HG03565 (cell line): ENCODE data around the gene MTOR.
"Not testable (repeated sequence)": the region's sequence is repeated elsewhere in the genome, so short reads cannot be mapped to it uniquely, and the experiment has no call there.

Experiments used
- ATAC-seq: cut with Tn5 transposase; IDR thresholded peaks from one replicate; pipeline ENCODE4 v1.9.1; 2021; ENCODE audit warnings: mild to moderate bottlenecking, moderate library complexity; ENCODE audit not compliant: unreplicated experiment

Gene MTOR

DNA sequence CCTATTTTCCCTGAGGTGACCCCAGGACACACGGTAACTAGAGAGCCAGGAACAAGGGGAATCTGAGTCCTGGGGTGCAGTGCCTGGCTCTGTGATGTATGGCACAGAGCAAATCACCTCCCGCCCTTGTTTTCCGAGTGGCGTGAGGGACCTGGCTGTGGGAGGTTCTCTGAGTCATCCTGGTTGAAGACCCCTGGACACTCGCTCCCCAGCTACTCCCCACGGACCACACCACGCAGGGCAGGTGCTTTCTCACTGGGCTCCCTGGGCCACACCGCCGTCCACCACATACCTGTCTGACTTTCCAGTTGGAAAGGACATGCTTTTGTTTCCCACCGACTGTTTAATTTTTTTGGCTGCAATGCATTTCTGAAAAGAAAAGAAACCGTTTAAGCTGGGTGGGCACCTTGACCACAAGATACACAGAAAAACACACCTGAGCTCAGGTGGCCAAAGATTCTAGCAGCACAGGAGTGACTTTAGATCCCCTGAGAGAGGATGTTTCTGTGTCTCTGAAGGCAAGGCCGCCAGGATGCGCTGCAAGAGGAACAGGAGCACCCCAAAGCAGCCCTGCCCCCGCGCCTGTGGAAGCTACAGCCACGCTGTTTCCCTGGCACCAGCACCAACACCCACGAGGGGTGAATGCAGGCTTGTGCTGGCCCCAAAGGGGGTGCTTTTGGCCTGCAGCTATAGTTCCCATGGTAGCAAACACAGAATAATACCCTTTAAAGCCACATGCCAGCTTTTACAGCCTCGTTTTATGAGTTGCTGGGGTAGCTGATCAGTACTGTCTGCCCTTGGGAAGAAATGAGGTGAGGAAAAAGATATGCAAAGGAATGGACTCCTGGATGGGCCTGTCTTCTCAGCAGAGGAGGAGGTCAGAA lies 194.4 kb downstream of the MTOR start:
- ATAC-seq, result no peak

DNA sequence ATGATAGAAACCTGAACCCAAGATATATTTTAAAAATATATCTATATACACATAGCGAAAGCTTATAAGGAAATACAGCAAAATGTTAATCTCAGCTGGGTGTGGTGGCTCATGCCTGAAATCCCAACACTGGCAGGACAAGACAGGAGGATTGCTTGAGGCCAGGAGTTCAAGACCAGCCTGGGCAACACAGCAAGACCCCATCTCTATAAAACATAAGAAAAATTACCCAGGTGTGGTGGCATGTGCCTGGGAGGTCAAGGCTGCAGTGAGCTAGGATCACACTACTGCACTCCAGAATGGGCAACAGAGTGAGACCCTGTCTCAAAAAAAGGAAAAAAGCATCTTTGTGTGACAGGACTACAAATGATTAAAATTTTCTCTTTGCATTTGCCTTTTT lies 196.6 kb downstream of the MTOR start:
- no peak for ATAC-seq

DNA sequence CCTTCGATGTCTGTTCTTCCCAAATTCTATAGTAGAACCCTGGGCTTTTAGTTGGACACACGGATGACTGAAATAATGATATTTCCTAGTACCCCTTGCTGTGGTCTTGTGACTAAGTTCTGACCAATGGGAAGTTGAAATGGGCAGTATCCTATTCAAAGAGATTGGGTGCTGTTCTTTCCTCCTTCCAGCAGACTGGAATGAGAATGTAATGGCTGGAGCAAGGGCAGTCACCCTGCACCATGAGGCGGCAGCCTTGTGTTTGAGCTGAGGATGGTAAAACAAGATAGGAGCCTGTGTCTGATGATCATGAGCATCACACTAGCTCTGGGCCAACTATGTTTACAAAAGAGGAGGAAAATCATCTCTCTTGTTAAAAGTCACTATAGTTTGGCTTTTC lies 197.4 kb downstream of the MTOR start:
- ATAC-seq, result no peak

DNA sequence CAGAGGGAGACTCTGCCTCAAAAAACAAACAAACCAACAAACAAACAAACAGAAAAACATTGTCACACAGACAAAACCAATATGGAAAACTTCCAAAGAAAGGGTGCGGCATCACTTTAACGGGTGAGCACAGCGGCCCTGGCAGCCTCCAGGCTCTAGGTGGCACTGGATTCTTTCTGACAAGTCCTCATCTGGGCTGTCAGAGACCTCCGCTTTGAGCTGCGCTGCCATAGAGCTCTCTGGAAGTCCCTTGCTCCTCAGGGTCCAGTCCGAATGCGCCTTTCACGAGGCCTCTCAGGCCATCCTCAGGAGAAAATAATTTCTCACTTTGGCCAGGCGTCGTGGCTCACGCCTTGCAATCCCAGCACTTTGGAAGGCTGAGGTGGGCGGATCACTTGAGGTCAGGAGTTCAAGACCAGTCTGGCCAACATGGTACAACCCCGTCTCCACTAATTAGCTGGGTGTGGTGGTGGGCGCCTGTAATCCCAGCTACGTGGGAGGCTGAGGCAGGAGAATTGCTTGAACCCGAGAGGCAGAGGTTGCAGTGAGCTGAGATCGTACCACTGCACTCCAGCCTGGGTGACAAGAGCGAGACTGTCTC lies 198.3 kb downstream of the MTOR start:
- not testable (repeated sequence) for ATAC-seq

DNA sequence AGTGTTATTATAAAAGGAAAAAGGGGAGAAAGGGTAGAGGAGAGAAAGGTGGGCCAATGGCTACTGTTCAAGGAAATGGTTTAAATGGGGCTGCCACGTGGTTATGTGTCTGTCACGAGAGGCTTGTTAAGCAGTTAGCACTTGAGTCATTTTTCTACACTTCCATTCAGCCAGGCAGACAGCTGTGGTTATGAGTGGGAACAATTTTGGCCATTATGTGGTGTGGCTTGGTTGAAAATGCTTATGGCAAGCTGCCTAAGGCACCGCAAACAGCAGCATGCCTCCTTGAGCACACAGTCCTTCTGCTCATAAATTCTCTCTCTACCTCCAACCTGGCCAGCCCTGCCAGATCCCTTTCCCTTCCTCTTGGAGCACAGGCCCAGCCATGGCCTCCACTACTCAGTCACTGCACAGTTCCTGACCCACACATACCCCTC lies 199.4 kb downstream of the MTOR start:
- ATAC-seq, result peak; percentile 30

DNA sequence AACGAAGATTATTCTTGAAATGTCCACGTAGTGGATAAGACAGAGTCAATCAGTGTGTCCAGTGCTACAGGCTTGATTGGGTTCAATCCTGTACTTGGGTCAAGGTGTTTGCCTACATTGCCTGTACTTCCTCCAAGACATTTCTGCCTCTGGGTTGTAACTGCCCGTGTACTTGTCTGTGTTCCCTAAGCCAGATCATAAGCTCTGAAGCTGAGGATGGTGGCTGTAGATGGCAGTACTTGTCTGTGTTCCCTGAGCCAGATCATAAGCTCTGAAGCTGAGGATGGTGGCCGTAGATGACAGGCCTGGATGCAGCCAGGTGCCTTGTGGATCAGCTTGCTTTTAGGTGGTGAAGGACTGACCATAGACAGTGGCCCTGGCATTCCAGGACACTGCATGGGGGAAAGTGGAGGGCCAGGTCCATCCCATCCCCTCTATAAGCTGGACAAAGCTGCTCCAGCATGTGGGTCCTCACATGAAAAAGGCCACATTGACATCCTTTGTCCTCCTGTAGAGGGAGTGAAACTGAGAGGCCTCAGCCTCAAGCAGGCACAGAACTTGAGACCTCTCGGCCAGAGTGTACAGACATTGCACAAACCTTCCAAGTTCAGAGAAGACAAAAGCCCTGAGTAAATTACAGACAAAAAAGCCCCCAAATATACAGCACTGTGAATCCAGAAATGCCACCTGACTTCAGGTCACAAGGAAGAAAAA lies 200.5 kb downstream of the MTOR start:
- no peak for ATAC-seq

DNA sequence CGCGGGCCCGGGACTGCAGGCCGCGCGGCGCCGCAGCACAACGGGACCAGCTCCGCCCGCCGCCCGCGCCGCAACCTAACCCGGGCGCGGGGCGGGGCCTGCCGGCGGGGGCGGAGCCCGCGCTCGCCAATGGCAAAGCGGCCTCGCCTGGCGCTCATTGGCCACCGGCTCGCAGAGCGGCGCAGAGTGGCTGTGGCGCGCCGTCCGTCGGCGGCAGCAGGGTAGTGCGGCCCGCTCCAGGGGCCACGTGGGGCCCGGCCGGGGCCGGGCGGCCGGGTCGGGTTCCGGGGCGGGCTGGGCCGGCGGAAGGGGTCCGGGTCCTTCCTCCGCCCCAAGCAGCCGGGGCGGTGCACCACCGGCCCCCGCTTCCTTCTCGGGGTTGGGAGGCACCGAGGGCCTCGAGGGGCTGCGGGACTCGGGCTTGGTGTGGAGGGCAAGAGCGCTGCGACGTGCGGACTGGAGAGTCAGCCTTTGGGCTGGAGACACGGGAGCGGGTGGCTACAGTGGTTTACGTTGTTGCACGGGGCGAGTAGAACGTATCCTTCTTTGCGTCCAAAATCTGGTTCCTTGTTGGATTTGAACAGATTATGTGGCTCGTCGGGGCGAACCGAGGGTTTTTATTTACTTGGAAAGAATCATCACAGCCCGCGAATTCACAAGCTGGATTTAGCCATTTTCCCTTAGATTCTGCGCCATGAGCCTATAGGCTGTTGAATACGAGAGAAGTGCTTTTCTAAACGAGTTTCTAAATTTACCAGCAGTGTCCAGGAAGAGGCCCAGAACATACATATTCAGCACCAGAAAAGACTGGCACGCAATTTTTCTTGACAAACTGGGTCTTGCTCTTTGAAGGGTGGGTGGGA lies 202.2 kb downstream of the MTOR start, which contains the start of gene SRM:
Gene SRM (minus strand): TSS at position 51 of the 863 bp plus-strand sequence. CDS start 75 bp downstream, outside the sequence.
- peak; percentile 86 for ATAC-seq

DNA sequence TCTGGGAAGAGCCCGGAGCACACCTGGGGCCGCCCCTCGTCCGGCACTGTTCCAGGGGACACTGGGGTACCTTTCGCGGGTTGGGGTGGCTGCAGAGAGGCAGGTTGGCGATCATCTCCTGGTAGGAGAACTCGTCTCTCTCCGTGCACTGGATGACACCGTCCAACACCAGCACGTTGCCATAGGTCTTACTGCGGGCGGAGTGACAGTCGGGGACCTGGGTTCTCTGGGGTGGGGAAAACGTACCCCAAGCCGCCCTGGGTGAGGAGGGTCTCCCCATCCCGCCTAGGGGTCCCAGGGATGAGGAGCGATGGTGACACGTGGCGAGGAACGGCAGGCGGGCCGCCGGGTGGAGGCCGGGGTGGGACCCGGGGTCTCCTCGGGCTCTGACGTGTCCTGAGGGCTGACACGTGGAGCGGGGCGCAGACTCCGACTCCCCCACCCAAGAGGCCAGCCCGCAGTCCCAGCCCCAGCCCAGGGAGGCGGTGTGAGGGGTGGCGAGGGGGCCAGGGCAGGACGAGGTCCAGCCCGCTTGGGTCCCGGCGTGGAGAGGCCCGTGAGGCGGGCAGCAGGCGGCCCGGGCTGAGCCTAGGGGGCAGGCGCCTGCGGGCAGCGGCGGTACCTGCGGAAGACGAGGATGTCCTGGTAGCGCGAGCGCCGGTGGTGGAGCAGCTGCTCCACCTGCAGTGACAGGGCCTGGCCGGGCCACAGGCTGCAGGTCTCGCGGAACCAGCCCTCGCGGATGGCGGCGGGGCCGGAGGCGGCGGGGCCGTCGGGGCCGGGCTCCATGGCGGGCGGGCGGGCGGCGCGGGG lies 203.0 kb downstream of the MTOR start:
- ATAC-seq, result no peak

DNA sequence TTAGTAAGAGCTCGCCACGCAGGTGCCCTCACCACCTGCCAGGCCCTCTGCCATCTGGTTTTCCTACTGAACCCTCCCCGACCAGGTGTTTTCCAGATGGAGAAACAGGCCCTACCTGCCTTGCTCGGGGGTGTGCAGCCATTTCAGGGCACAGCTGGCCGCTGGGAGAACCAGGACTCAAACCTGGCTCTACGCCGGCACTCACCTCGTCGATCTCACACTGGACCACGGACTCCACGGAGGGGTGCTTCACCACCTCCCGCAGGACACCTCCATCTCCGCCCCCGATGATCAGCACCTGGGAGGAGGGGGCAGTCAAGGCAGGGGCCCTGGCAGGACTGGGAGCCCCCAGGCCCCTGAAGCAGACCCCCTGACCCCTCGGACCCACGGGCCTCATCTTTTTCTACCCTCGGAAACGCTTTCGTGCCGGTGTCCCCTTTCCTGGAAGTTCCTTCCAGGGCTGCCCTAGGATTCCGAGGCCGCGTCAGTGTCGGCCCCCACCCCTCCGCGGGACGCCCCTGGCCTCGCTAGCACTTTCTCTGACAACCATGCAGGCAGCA lies 203.7 kb downstream of the MTOR start:
- ATAC-seq, result no peak

DNA sequence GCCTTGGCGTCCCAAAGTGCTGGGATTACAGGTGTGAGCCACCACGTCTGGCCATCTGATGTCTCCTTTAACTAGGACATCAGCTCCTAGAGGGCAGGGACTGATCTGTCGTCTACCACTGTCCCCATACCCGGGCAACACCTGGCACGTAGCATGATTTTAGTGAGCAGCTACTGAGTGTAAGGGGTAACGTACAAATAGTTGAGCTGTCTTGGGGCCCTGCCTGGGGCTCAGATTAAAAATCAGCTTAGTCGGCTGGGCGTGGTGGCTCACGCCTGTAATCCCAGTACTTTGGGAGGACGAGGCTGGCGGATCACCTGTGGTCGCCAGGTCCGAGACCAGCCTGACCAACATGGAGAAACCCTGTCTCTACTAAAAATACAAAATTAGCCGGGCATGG lies 204.3 kb downstream of the MTOR start:
- no peak for ATAC-seq

DNA sequence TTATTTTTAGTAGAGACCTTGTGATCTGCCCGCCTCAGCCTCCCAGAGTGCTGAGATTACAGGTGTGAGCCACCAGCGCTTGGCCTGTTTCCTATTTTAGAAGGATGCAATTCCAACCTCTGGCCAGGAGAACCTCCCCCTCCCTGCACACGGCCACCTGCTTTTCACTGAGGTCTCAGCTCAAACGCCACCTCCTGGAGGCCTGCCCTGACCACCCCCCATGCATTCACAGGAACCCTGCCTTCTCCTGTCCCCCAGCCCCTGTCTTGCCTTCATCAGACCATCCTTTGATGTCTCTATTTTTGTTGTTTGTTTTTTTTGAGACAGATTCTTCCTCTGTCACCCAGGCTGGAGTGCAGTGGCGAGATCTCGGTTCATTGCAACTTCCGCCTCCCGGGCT lies 204.9 kb downstream of the MTOR start:
- ATAC-seq, result no peak
